HG03280 (cell line): ENCODE data around the gene RBM6.
"Not testable (repeated sequence)": the region's sequence is repeated elsewhere in the genome, so short reads cannot be mapped to it uniquely, and the experiment has no call there.

Experiments used
- ATAC-seq: cut with Tn5 transposase; IDR thresholded peaks from one replicate; pipeline ENCODE4 v1.9.1; 2021; ENCODE audit warnings: mild to moderate bottlenecking, moderate library complexity; ENCODE audit not compliant: unreplicated experiment

The RBM6 gene

GRCh38 chr3:49916686-49917085 lies 23.3 kb upstream of the RBM6 start:
- ATAC-seq, result no peak

- ATAC-seq, result not testable (repeated sequence)
Measured at GRCh38 chr3:49917806-49918590, 22.0 kb upstream of the RBM6 start.

- ATAC-seq, result no peak
Measured at GRCh38 chr3:49924683-49925082, 15.3 kb upstream of the RBM6 start.

- ATAC-seq, result no peak
Measured at GRCh38 chr3:49925485-49925884, 14.5 kb upstream of the RBM6 start.

GRCh38 chr3:49926117-49926728 lies 13.7 kb upstream of the RBM6 start:
- ATAC-seq, result no peak

- no peak for ATAC-seq
Measured at GRCh38 chr3:49927798-49928197, 12.2 kb upstream of the RBM6 start.

- no peak for ATAC-seq
Measured at GRCh38 chr3:49928481-49929017, 11.4 kb upstream of the RBM6 start.

- peak; percentile 94 for ATAC-seq
Measured at GRCh38 chr3:49929291-49930167, 10.4 kb upstream of the RBM6 start, which contains the start of gene MON1A. Gene MON1A, minus strand, starts transcription at chr3:49929811. Its CDS starts 16,465 bp downstream, at chr3:49913346.

GRCh38 chr3:49930168-49930690 lies 9.7 kb upstream of the RBM6 start:
- ATAC-seq, result no peak

GRCh38 chr3:49930922-49931321 lies 9.0 kb upstream of the RBM6 start:
- ATAC-seq, result no peak

- ATAC-seq, result not testable (repeated sequence)
Measured at GRCh38 chr3:49932281-49932680, 7.7 kb upstream of the RBM6 start.

GRCh38 chr3:49937090-49937489 lies 2.9 kb upstream of the RBM6 start:
- no peak for ATAC-seq

- ATAC-seq, result no peak
Measured at GRCh38 chr3:49940667-49941249, 808 bp downstream of the RBM6 start.

- no peak for ATAC-seq
Measured at GRCh38 chr3:49942651-49943050, 2.7 kb downstream of the RBM6 start.

GRCh38 chr3:49952924-49953323 lies 13.0 kb downstream of the RBM6 start:
- ATAC-seq, result no peak

- no peak for ATAC-seq
Measured at GRCh38 chr3:49955636-49956035, 15.7 kb downstream of the RBM6 start.

GRCh38 chr3:49966233-49966942 lies 26.4 kb downstream of the RBM6 start:
- no peak for ATAC-seq

- no peak for ATAC-seq
Measured at GRCh38 chr3:49967291-49967690, 27.3 kb downstream of the RBM6 start.

- ATAC-seq, result no peak
Measured at GRCh38 chr3:49968346-49968745, 28.4 kb downstream of the RBM6 start.

GRCh38 chr3:49972656-49973055 lies 32.7 kb downstream of the RBM6 start:
- ATAC-seq, result no peak
